K562 (cell line): ENCODE results near the gene LST1. TPM values are rescaled to one million over a fixed set of nuclear protein-coding genes. Genes with fewer than 3 reads are reported as not detected.

Source experiments
- ATAC-seq: fragments of 200-7000 bp; cut with Tn5 transposase; 3 replicates; pipeline ENCODE4 v1.9.1; 2020; ENCODE audit warnings: moderate library complexity
- BruUV-seq: library from RNA; stranded (reverse); fragments of 400-500 nt; replicated peaks from 2 replicates; lab custom pipeline; 2021; lab: Mats Ljungman, UMichigan
- CTCF ChIA-PET: fragments of 300-600 bp; formaldehyde crosslinking; extraction: SDS; loops from one replicate; lab custom pipeline; 2021; ENCODE audit warnings: low intra/inter-chr PET ratio; lab: Yijun Ruan, JAX
- POLR2A ChIA-PET: fragments of 300-600, 350-650 bp; sonication (Branson Sonifier 250); formaldehyde crosslinking; extraction: SDS; loops from one replicate; lab custom pipeline; 2021; ENCODE audit warnings: antibody characterized with exemption, inconsistent platforms; lab: Yijun Ruan, JAX
- DNase-seq, 4 experiments: peaks; one replicate each; pipeline versions ENCODE4 v3.0.0 to v3.0.0-alpha.2; 2011 to 2018; ENCODE audit warnings: low spot score in 3 of 4, mixed read lengths in 3 of 4; ENCODE audit errors: extremely low read depth in 1 of 4
- FAIRE-seq: peaks from 2 replicates; lab custom pipeline; 2011; peaks lifted over from hg19 to GRCh38; lab: Jason Lieb, UNC
- H2AFZ ChIP-seq: 2 replicates; pipeline ENCODE4 v1.6.0; 2011; ENCODE audit warnings: low read depth, low read length, control low read depth, inconsistent platforms
- H3K27ac ChIP-seq: fragments of 200-600 bp; 3 replicates; pipeline ENCODE4 v1.8.0; 2011; ENCODE audit warnings: low read depth, mild to moderate bottlenecking, control low read depth, inconsistent platforms, low read length, moderate library complexity, mixed read lengths; ENCODE audit errors: extremely low read depth
- H3K27me3 ChIP-seq, 2 experiments: fragments of 300-600 bp in 1 of 2; 2 replicates in 1 of 2; 3 replicates in 1 of 2; pipeline versions ENCODE4 v1.6.0 to v1.8.0; 2011; ENCODE audit warnings: inconsistent platforms in 2 of 2, low read length in 2 of 2, mild to moderate bottlenecking in 1 of 2, mixed read lengths in 1 of 2, moderate library complexity in 1 of 2; ENCODE audit not compliant: control insufficient read depth in 2 of 2, insufficient read depth in 2 of 2
- H3K36me3 ChIP-seq: fragments of 300-600 bp; 3 replicates; pipeline ENCODE4 v1.8.0; 2011; ENCODE audit warnings: mild to moderate bottlenecking, low read length, inconsistent platforms; ENCODE audit not compliant: control insufficient read depth, insufficient read depth
- H3K4me1 ChIP-seq, 2 experiments: fragments of 200-600 bp in 1 of 2; replicated peaks in 1 of 2; 2 replicates in 1 of 2; 3 replicates in 1 of 2; pipeline versions ENCODE4 v1.5.1 to v1.8.0; 2011; ENCODE audit warnings: inconsistent platforms in 2 of 2, low read length in 2 of 2, mild to moderate bottlenecking in 1 of 2, mixed read lengths in 1 of 2, moderate library complexity in 1 of 2; ENCODE audit not compliant: control insufficient read depth in 2 of 2, insufficient read depth in 2 of 2
- H3K4me2 ChIP-seq: 2 replicates; pipeline ENCODE4 v1.6.1; 2011; ENCODE audit warnings: low read length, control low read depth, inconsistent platforms, mixed read lengths; ENCODE audit not compliant: insufficient read depth
- H3K4me3 ChIP-seq: fragments of 200-600 bp; sonication (generic), shearing (Covaris generic); 2 replicates; pipeline ENCODE4 v1.5.1; 2016; ENCODE audit warnings: control low read depth, inconsistent platforms
- H3K79me2 ChIP-seq: fragments of 200-600 bp; 3 replicates; pipeline ENCODE4 v1.8.0; 2011; ENCODE audit warnings: low read length, inconsistent platforms; ENCODE audit not compliant: control insufficient read depth, insufficient read depth
- H3K9ac ChIP-seq, 2 experiments: 2 replicates each; pipeline versions ENCODE4 v1.6.0 to v1.6.1; 2011; ENCODE audit warnings: low read depth in 2 of 2, low read length in 2 of 2, control low read depth in 1 of 2, inconsistent platforms in 1 of 2, mild to moderate bottlenecking in 1 of 2, mixed read lengths in 1 of 2; ENCODE audit not compliant: insufficient read depth in 1 of 2
- H3K9me1 ChIP-seq: one replicate; pipeline ENCODE4 v1.6.0; 2011; ENCODE audit warnings: inconsistent platforms, mild to moderate bottlenecking, low read length, moderate library complexity; ENCODE audit not compliant: control insufficient read depth, insufficient read depth
- H3K9me3 ChIP-seq: replicated peaks from 2 replicates; pipeline ENCODE4 v1.5.1; 2011; ENCODE audit warnings: low read depth, low read length, inconsistent platforms; ENCODE audit not compliant: control insufficient read depth, insufficient read depth
- H4K20me1 ChIP-seq: replicated peaks from 2 replicates; pipeline ENCODE4 v1.6.1; 2011; ENCODE audit warnings: low read length, inconsistent platforms, mixed read lengths; ENCODE audit not compliant: control insufficient read depth, insufficient read depth
- DPF2 ChIP-seq: fragments of 450-650 bp; IDR thresholded peaks from 2 replicates; pipeline ENCODE4 v1.6.1; 2016
- HDAC1 ChIP-seq, 2 experiments: fragments of 450-650 bp; IDR thresholded peaks; 2 replicates each; pipeline ENCODE4 v1.6.1; 2016 to 2017; ENCODE audit warnings: inconsistent platforms in 1 of 2, mild to moderate bottlenecking in 1 of 2, moderate library complexity in 1 of 2
- HLTF ChIP-seq: fragments of 450-650 bp; IDR thresholded peaks from 2 replicates; pipeline ENCODE4 v1.6.1; 2016
- LARP7 ChIP-seq: fragments of 450-650 bp; IDR thresholded peaks from 2 replicates; pipeline ENCODE4 v1.6.1; 2016
- MTA1 ChIP-seq: fragments of 450-650 bp; IDR thresholded peaks from 2 replicates; pipeline ENCODE4 v1.6.1; 2017; ENCODE audit warnings: borderline replicate concordance
- NR4A1 ChIP-seq, 2 experiments: fragments of 250-450 bp in 1 of 2; fragments of 450-650 bp in 1 of 2; sonication (Bioruptor Pico) in 1 of 2; IDR thresholded peaks; 2 replicates each; pipeline versions ENCODE4 v1.4.0 to v1.6.1; 2016 to 2020; ENCODE audit warnings: mild to moderate bottlenecking in 2 of 2, missing compliant biosample characterization in 1 of 2, missing genetic modification characterization in 1 of 2, moderate library complexity in 1 of 2
- PML ChIP-seq: IDR thresholded peaks from 2 replicates; pipeline ENCODE4 v1.6.1; 2012; ENCODE audit warnings: low read length, inconsistent platforms
- U2AF1 ChIP-seq: fragments of 200-400 bp; formaldehyde crosslinking; optimal IDR thresholded peaks from 2 replicates; pipeline ENCODE3; 2017; ENCODE audit warnings: mild to moderate bottlenecking, low read depth, low read length, moderate library complexity
- WGBS: fragments of 100-300 bp; shearing (Covaris generic); methylation state at CpG from one replicate; pipeline ENCODE4 v1.1.6; 2016; ENCODE audit warnings: low coverage, mixed read lengths; ENCODE audit not compliant: insufficient coverage; ENCODE audit errors: missing lambda C conversion rate; 5-methylcytosine and 5-hydroxymethylcytosine counted together
- in situ Hi-C: fragments of 300-500 bp; cut with MboI; formaldehyde crosslinking; loops from 4 replicates; pipeline ENCODE4 v1.15.0; 2018; ENCODE audit warnings: inconsistent platforms, mixed read lengths
- intact Hi-C: fragments of 100-400 bp; cut with micrococcal nuclease; formaldehyde crosslinking; loops from 2 replicates; pipeline ENCODE4 v1.14.2; 2022
- polyA plus RNA-seq, 8 experiments: library from polyadenylated mRNA; depleted of rRNA in 4 of 8; stranded (reverse) in 5 of 8; unstranded in 3 of 8; fragments of >200 nt; fragmentation: Nextera tagmentation in 2 of 8; fragmentation: Illumina TruSeq in 1 of 8; extraction: Ambion mirVana in 2 of 8; extraction: Trizol in 1 of 8; gene quantifications; 2 replicates each; pipeline versions ENCODE4 v1.2.1 to v1.2.3, GENCODE V29; 2011 to 2014; ENCODE audit warnings: inconsistent platforms in 1 of 8, missing spikeins in 1 of 8
- total RNA-seq, 7 experiments: library from RNA; depleted of rRNA in 6 of 7; stranded (reverse); fragments of >200 nt in 6 of 7; fragmentation: Illumina TruSeq in 2 of 7; extraction: Trizol in 2 of 7; gene quantifications; 2 replicates each; pipeline versions ENCODE4 v1.2.1 to v1.2.3, GENCODE V29; 2011 to 2021; ENCODE audit warnings: low replicate concordance in 1 of 7

The LST1 gene
- total and polyA plus RNA-seq, 9 of the 15 experiments (the other 6 are each of a cell fraction or from before 2014, with no cell fraction given) = 0.82 to 7.8 (median 1.7) TPM

GRCh38 chr6:31587791-31588777, 2.0 kb downstream of the LST1 start:
- FAIRE-seq (no peak), DNase-seq (no peak), ATAC-seq (no peak)
- peaks cover 28 to 38% of the 10 kb centered on the region in 2 experiments for H3K4me1 ChIP-seq
- intact Hi-C loops (loop anchor here (10.0 kb wide), 1 partner anchor 393 kb away; no protein-coding TSS in a partner anchor), in situ Hi-C loops (no loop called here)
- peak; percentile 12; the same call in 1 of the 2 replicates for TF ChIP-seq LARP7
- TF ChIP-seq PML = no peak
- TF ChIP-seq NR4A1 (CRISPR knock-in tag; IDR thresholded peaks at IDR 0.05) = no peak
- no peak for TF ChIP-seq NR4A1 (tag; IDR thresholded peaks at IDR 0.05)
- TF ChIP-seq MTA1 = 0 out of 2 replicates have a peak, but pooled peaks have one; percentile 44
- TF ChIP-seq HDAC1 (IDR thresholded peaks at IDR 0.05) = peak in 1 of 2 experiments; percentile 43; a peak in 1 of 4 replicates
- 0 out of 2 replicates have a peak, but pooled peaks have one; percentile 22 for TF ChIP-seq HLTF
- 0 out of 2 replicates have a peak, but pooled peaks have one; percentile 24 for TF ChIP-seq DPF2
- TF ChIP-seq U2AF1 = no peak
- no peaks in the 10 kb centered on the region for H3K27me3 ChIP-seq
- no peaks in the 10 kb centered on the region for H3K36me3 ChIP-seq
- no peaks in the 10 kb centered on the region for H3K79me2 ChIP-seq
- ChIA-PET CTCF (no interaction called here), POLR2A (interaction anchor here (0.6 to 2.8 kb wide), 7 partner anchors 8 to 616 kb away, joined by 3 to 10 read pairs (median 3); partner anchors contain the start of genes DDX39B and TNF)
- 66% methylated on average over 11 of the region's 12 CpGs for WGBS
- peak overlapping the region; percentile 61 for H2AFZ ChIP-seq
- peaks cover 3% of the 10 kb centered on the region for H3K9me1 ChIP-seq
- no peak overlapping the region for H3K4me3 ChIP-seq
- peak overlapping the region in 1 of 2 experiments; percentile 60; a peak in 2 of 4 replicates for H3K9ac ChIP-seq
- no peak overlapping the region; the same call in 1 of the 2 replicates for H3K4me2 ChIP-seq
- H3K27ac ChIP-seq = no peak overlapping the region
- no TSS peak for BruUV-seq
- no peaks in the 10 kb centered on the region for H4K20me1 ChIP-seq
- H3K9me3 ChIP-seq = no peaks in the 10 kb centered on the region
